IMR-90 (cell line): ENCODE results near the gene CFDP1. TPM values are rescaled to one million over a fixed set of nuclear protein-coding genes. Genes with fewer than 3 reads are reported as not detected.
A peak's percentile ranks its signal among the peaks of the same experiment; 100 is the strongest.

Experiments used
- ATAC-seq: fragments of 200-7000 bp; cut with Tn5 transposase; 2 replicates; pipeline ENCODE4 v1.9.1; 2020; ENCODE audit warnings: low read depth, mild to moderate bottlenecking, moderate library complexity
- BruUV-seq: library from RNA; stranded (reverse); fragments of 400-500 nt; replicated peaks from 2 replicates; lab custom pipeline; 2021; lab: Mats Ljungman, UMichigan
- CTCF ChIA-PET: fragments of 300-600 bp; formaldehyde crosslinking; extraction: SDS; loops from one replicate; lab custom pipeline; 2021; ENCODE audit warnings: antibody characterized with exemption; lab: Yijun Ruan, JAX
- POLR2A ChIA-PET: fragments of 300-600 bp; sonication (Branson Sonifier 250); formaldehyde crosslinking; loops from one replicate; lab custom pipeline; 2022; ENCODE audit warnings: antibody characterized with exemption; ENCODE audit not compliant: unreplicated experiment; lab: Charles Lee
- DNase-seq: peaks from one replicate; pipeline ENCODE4 v3.0.0; 2013
- H2AFZ ChIP-seq: replicated peaks from 2 replicates; pipeline ENCODE3; 2013; ENCODE audit warnings: low read length, mild to moderate bottlenecking; ENCODE audit not compliant: poor library complexity
- H2AK5ac ChIP-seq: 2 replicates; pipeline ENCODE4 v1.6.1; 2013; ENCODE audit warnings: low read depth, low read length, inconsistent platforms
- H2AK9ac ChIP-seq: replicated peaks from 2 replicates; pipeline ENCODE3; 2013; ENCODE audit warnings: mild to moderate bottlenecking, low read depth, low read length, moderate library complexity; ENCODE audit not compliant: poor library complexity
- H2BK120ac ChIP-seq: 2 replicates; pipeline ENCODE4 v1.6.1; 2013; ENCODE audit warnings: low read depth, low read length, inconsistent platforms
- H2BK15ac ChIP-seq: 3 replicates; pipeline ENCODE4 v1.6.1; 2013; ENCODE audit warnings: low read depth, low read length, inconsistent platforms
- H2BK20ac ChIP-seq: 2 replicates; pipeline ENCODE4 v1.6.1; 2013; ENCODE audit warnings: low read depth, mild to moderate bottlenecking, inconsistent platforms, low read length, moderate library complexity
- H2BK5ac ChIP-seq: 2 replicates; pipeline ENCODE4 v1.6.1; 2013; ENCODE audit warnings: mild to moderate bottlenecking, low read depth, low read length, inconsistent platforms; ENCODE audit not compliant: poor library complexity, severe bottlenecking
- H3K14ac ChIP-seq: replicated peaks from 2 replicates; pipeline ENCODE4 v1.6.1; 2013; ENCODE audit warnings: low read depth, low read length, inconsistent platforms
- H3K18ac ChIP-seq: 2 replicates; pipeline ENCODE4 v1.6.1; 2013; ENCODE audit warnings: low read depth, low read length, control low read depth
- H3K23ac ChIP-seq: 2 replicates; pipeline ENCODE4 v1.6.1; 2013; ENCODE audit warnings: low read depth, low read length, inconsistent platforms
- H3K27ac ChIP-seq: 2 replicates; pipeline ENCODE4 v1.5.1; 2013; ENCODE audit warnings: mild to moderate bottlenecking, control low read depth, low read length; ENCODE audit not compliant: insufficient read depth
- H3K27me3 ChIP-seq: 2 replicates; pipeline ENCODE4 v1.6.1; 2013; ENCODE audit warnings: low read length; ENCODE audit not compliant: control insufficient read depth, insufficient read depth
- H3K36me3 ChIP-seq: 2 replicates; pipeline ENCODE4 v1.6.1; 2013; ENCODE audit warnings: low read length, mixed read lengths; ENCODE audit not compliant: control insufficient read depth, insufficient read depth
- H3K4ac ChIP-seq: 2 replicates; pipeline ENCODE4 v1.6.1; 2013; ENCODE audit warnings: low read depth, low read length, inconsistent platforms
- H3K4me1 ChIP-seq: 2 replicates; pipeline ENCODE4 v1.6.1; 2013; ENCODE audit warnings: low read length, mixed read lengths; ENCODE audit not compliant: control insufficient read depth, insufficient read depth
- H3K4me2 ChIP-seq: 2 replicates; pipeline ENCODE4 v1.6.1; 2013; ENCODE audit warnings: low read depth, mild to moderate bottlenecking, control low read depth, low read length, moderate library complexity
- H3K4me3 ChIP-seq: 2 replicates; pipeline ENCODE4 v1.5.1; 2013; ENCODE audit warnings: low read depth, mild to moderate bottlenecking, control low read depth, low read length, moderate library complexity; ENCODE audit not compliant: insufficient read depth
- H3K56ac ChIP-seq: 2 replicates; pipeline ENCODE4 v1.6.1; 2013; ENCODE audit warnings: low read length, inconsistent platforms; ENCODE audit not compliant: insufficient read depth; ENCODE audit errors: extremely low read depth
- H3K79me1 ChIP-seq, 2 experiments: 2 replicates each; pipeline ENCODE4 v1.6.1; 2013; ENCODE audit warnings: low read length in 2 of 2, inconsistent platforms in 1 of 2, low read depth in 1 of 2
- H3K9ac ChIP-seq: 2 replicates; pipeline ENCODE4 v1.6.1; 2013; ENCODE audit warnings: low read depth, low read length, control low read depth
- H3K9me1 ChIP-seq: 2 replicates; pipeline ENCODE4 v1.6.1; 2013; ENCODE audit warnings: low read length, inconsistent platforms; ENCODE audit not compliant: insufficient read depth
- H3K9me3 ChIP-seq: 2 replicates; pipeline ENCODE4 v1.6.1; 2013; ENCODE audit warnings: low read length; ENCODE audit not compliant: control insufficient read depth, insufficient read depth
- H4K20me1 ChIP-seq: 2 replicates; pipeline ENCODE4 v1.6.1; 2013; ENCODE audit warnings: low read length, inconsistent platforms; ENCODE audit not compliant: insufficient read depth
- H4K5ac ChIP-seq: 2 replicates; pipeline ENCODE4 v1.6.1; 2013; ENCODE audit warnings: mild to moderate bottlenecking, low read depth, low read length, control low read depth
- H4K8ac ChIP-seq, 2 experiments: 2 replicates each; pipeline ENCODE4 v1.6.1; 2013; ENCODE audit warnings: low read depth in 2 of 2, low read length in 2 of 2, control low read depth in 1 of 2, inconsistent platforms in 1 of 2
- H4K91ac ChIP-seq: 2 replicates; pipeline ENCODE4 v1.6.1; 2013; ENCODE audit warnings: low read depth, low read length, inconsistent platforms; ENCODE audit not compliant: insufficient read depth
- MAFK ChIP-seq: IDR thresholded peaks from 2 replicates; pipeline ENCODE4 v1.6.1; 2012; ENCODE audit warnings: low read depth, low read length, improper control_type of control experiment
- RCOR1 ChIP-seq: IDR thresholded peaks from 2 replicates; pipeline ENCODE4 v1.6.1; 2012; ENCODE audit warnings: mild to moderate bottlenecking, low read length, improper control_type of control experiment; ENCODE audit not compliant: insufficient replicate concordance
- SMC3 ChIP-seq: fragments of 150-350 bp; IDR thresholded peaks from 2 replicates; pipeline ENCODE4 v1.6.1; 2016; ENCODE audit warnings: low read depth, mild to moderate bottlenecking, antibody characterized with exemption, low read length, moderate library complexity
- WGBS, 2 experiments: methylation state at CpG; one replicate each; pipeline versions ENCODE4 v1.1.5 to v1.1.7; 2013; ENCODE audit warnings: missing lambda C conversion rate in 2 of 2; ENCODE audit not compliant: insufficient read length in 1 of 2; ENCODE audit errors: extremely low coverage in 2 of 2; 5-methylcytosine and 5-hydroxymethylcytosine counted together
- dilution Hi-C: fragments of 300-500 bp; cut with HindIII; formaldehyde crosslinking; loops from one replicate; pipeline ENCODE4 v1.14.3; 2018; ENCODE audit warnings: low sequenced_read_pairs; ENCODE audit not compliant: unreplicated experiment
- in situ Hi-C: fragments of 300-500 bp; cut with MboI; formaldehyde crosslinking; loops from 3 replicates; pipeline ENCODE4 v1.14.3; 2019; ENCODE audit warnings: low sequenced_read_pairs, inconsistent platforms, mixed read lengths
- intact Hi-C: fragments of 100-400 bp; cut with micrococcal nuclease; formaldehyde crosslinking; loops from 2 replicates; pipeline ENCODE4 v1.10.0; 2022
- polyA plus RNA-seq, 3 experiments: library from polyadenylated mRNA; depleted of rRNA; stranded (reverse); fragments of >200 nt; gene quantifications; 2 replicates each; pipeline ENCODE4 v1.2.3, GENCODE V29; 2012; ENCODE audit warnings: low replicate concordance in 1 of 3
- total RNA-seq: library from RNA; depleted of rRNA; stranded (reverse); fragments of >200 nt; gene quantifications from 2 replicates; pipeline ENCODE4 v1.2.3, GENCODE V29; 2012

Gene CFDP1
- total and polyA plus RNA-seq, 2 of the 4 experiments (the other 2 are of a cell fraction), result 15.6 to 38.7 TPM

GRCh38 chr16:75364286-75364791 lies 69.0 kb downstream of the CFDP1 start:
- H3K23ac ChIP-seq, result no peak overlapping the region
- H2BK20ac ChIP-seq, result no peak overlapping the region
- H2BK120ac ChIP-seq, result no peak overlapping the region
- ChIA-PET CTCF (interaction anchor here (1.0 kb wide), 1 partner anchor 60 kb away, joined by 3 read pairs; no protein-coding TSS in a partner anchor), POLR2A (no interaction called here)
- no peaks in the 10 kb centered on the region for H3K27me3 ChIP-seq
- ATAC-seq (no peak), DNase-seq (no peak)
- no peak overlapping the region for H2AK9ac ChIP-seq
- no peak overlapping the region for H3K4me3 ChIP-seq
- no peak overlapping the region for H3K56ac ChIP-seq
- H3K18ac ChIP-seq, result no peak overlapping the region
- no peaks in the 10 kb centered on the region for H3K4me1 ChIP-seq
- H2AFZ ChIP-seq, result no peak overlapping the region
- TF ChIP-seq SMC3 (no peak), MAFK (peak; percentile 66), RCOR1 (no peak)
- no peak overlapping the region for H3K4ac ChIP-seq
- H3K4me2 ChIP-seq, result no peak overlapping the region
- H3K9ac ChIP-seq, result no peak overlapping the region
- H3K9me1 ChIP-seq, result peaks cover 8% of the 10 kb centered on the region; the same call in 1 of the 2 replicates
- H4K8ac ChIP-seq, result no peak overlapping the region
- H3K36me3 ChIP-seq, result peaks cover 3% of the 10 kb centered on the region; the same call in 1 of the 2 replicates
- intact Hi-C loops (no loop called here), in situ Hi-C loops (no loop called here), dilution Hi-C loops (no loop called here)
- H3K9me3 ChIP-seq, result no peaks in the 10 kb centered on the region
- H4K5ac ChIP-seq, result no peak overlapping the region
- no peak overlapping the region for H2AK5ac ChIP-seq
- no peak overlapping the region for H2BK5ac ChIP-seq
- no peak overlapping the region for H3K14ac ChIP-seq
- WGBS, 2 experiments, result no CpG with 5 or more reads among the region's 2 CpGs
- H2BK15ac ChIP-seq, result no peak overlapping the region
- H3K27ac ChIP-seq, result no peak overlapping the region
- H4K91ac ChIP-seq, result no peak overlapping the region
- H3K79me1 ChIP-seq, result peaks cover 6 to 7% of the 10 kb centered on the region in 2 experiments; a peak in 2 of 4 replicates
- no peaks in the 10 kb centered on the region for H4K20me1 ChIP-seq
- no TSS peak for BruUV-seq
